Raji (cell line): ENCODE measurements around the gene GPR37.

Experiments used
- POLR2A ChIP-seq: IDR thresholded peaks from 2 replicates; pipeline ENCODE4 v1.6.1; 2011; ENCODE audit warnings: low read depth, low read length, control low read depth; ENCODE audit not compliant: insufficient read depth

GPR37 gene

GRCh38 chr7:124764847-124765400 lies 668 bp downstream of the GPR37 start:
- TF ChIP-seq POLR2A, result no peak

- TF ChIP-seq POLR2A, result no peak
Measured at GRCh38 chr7:124764051-124764846, 1.3 kb downstream of the GPR37 start.

GRCh38 chr7:124762611-124763143 lies 2.9 kb downstream of the GPR37 start:
- TF ChIP-seq POLR2A, result no peak

GRCh38 chr7:124761164-124761715 lies 4.4 kb downstream of the GPR37 start:
- TF ChIP-seq POLR2A, result no peak

GRCh38 chr7:124758327-124758726 lies 7.3 kb downstream of the GPR37 start:
- no peak for TF ChIP-seq POLR2A

- TF ChIP-seq POLR2A, result no peak
Measured at GRCh38 chr7:124754576-124755268, 10.9 kb downstream of the GPR37 start.

GRCh38 chr7:124752310-124752709 lies 13.3 kb downstream of the GPR37 start:
- TF ChIP-seq POLR2A, result no peak

- TF ChIP-seq POLR2A, result no peak
Measured at GRCh38 chr7:124751027-124751426, 14.6 kb downstream of the GPR37 start.

- no peak for TF ChIP-seq POLR2A
Measured at GRCh38 chr7:124747072-124747471, 18.5 kb downstream of the GPR37 start.

- TF ChIP-seq POLR2A, result no peak
Measured at GRCh38 chr7:124738639-124739038, 27.0 kb downstream of the GPR37 start.

GRCh38 chr7:124737760-124738300 lies 27.8 kb downstream of the GPR37 start:
- TF ChIP-seq POLR2A, result no peak

- TF ChIP-seq POLR2A, result no peak
Measured at GRCh38 chr7:124728610-124729009, 37.0 kb downstream of the GPR37 start.

- TF ChIP-seq POLR2A, result no peak
Measured at GRCh38 chr7:124724507-124725192, 40.9 kb downstream of the GPR37 start.

- TF ChIP-seq POLR2A, result no peak
Measured at GRCh38 chr7:124724079-124724478, 41.5 kb downstream of the GPR37 start.

GRCh38 chr7:124723012-124723411 lies 42.6 kb downstream of the GPR37 start:
- TF ChIP-seq POLR2A, result no peak
